ENCODE data around the gene PSMD3. TPM values are rescaled to one million over a fixed set of nuclear protein-coding genes. Genes with fewer than 3 reads are reported as not detected.

Gene PSMD3
- total and polyA plus RNA-seq, 2 donors (not counting 1 experiment from before 2014, with no cell fraction given): 55.5 to 66.9 TPM

DNA sequence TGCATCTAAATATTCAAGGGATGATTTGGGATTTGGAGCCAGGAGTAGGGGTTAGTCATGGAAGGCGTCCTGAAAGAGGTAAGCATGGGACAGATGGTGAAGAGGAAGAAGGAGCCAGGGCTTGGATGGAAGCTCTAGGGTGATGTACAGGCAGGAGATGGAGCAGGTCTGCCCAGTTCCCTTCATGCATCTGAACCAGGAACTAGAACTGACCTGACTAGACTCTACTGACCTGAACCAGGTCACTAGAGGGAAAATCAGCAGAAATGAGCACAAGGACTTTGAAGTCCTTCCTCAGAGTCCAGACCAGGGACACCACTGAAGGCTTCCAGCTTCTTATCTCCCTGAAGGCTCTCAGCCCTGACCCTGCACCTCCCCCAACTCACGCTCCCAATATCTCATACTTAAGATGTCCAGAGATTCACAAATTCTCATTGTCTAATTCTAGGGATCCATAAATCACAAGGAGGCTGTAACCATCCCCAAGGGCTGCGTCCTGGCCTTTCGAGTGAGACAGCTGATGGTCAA is 9.5 kb upstream of the PSMD3 start:
- Histone ChIP-seq H3K9me3 (ENCODE audit: control insufficient read depth, insufficient read depth, low read depth, low read length) (no peaks in the 10 kb centered on the region), H3K36me3 (ENCODE audit: control insufficient read depth, insufficient read depth, low read length) (no peaks in the 10 kb centered on the region), H3K9ac (ENCODE audit: insufficient read depth, low read length) (no peak overlapping the region), H3K27ac (ENCODE audit: insufficient read depth, low read length) (no peak overlapping the region), H3K27me3 (ENCODE audit: control insufficient read depth, insufficient read depth, low read length) (peaks cover 26% of the 10 kb centered on the region), H2AFZ (ENCODE audit: low read length) (no peak overlapping the region), H3K4me2 (ENCODE audit: extremely low read depth, insufficient read depth, low read length) (no peak overlapping the region), H3K4me1 (ENCODE audit: control insufficient read depth, extremely low read depth, insufficient read depth, low read length) (no peaks in the 10 kb centered on the region), H3K79me2 (ENCODE audit: control insufficient read depth, insufficient read depth, low read length) (no peaks in the 10 kb centered on the region), H4K20me1 (ENCODE audit: control insufficient read depth, extremely low read depth, insufficient read depth, low read length) (no peaks in the 10 kb centered on the region), H3K4me3 (replicated peaks in 1 of 4; ENCODE audit: control extremely low read depth in 1 of 4, insufficient read depth in 1 of 4, low read depth in 3 of 4, low read length in 4 of 4) (no peak overlapping the region)
- DNase-seq (ENCODE audit: low read depth in 2 of 2): no peak
- TF ChIP-seq, protein P1, sequence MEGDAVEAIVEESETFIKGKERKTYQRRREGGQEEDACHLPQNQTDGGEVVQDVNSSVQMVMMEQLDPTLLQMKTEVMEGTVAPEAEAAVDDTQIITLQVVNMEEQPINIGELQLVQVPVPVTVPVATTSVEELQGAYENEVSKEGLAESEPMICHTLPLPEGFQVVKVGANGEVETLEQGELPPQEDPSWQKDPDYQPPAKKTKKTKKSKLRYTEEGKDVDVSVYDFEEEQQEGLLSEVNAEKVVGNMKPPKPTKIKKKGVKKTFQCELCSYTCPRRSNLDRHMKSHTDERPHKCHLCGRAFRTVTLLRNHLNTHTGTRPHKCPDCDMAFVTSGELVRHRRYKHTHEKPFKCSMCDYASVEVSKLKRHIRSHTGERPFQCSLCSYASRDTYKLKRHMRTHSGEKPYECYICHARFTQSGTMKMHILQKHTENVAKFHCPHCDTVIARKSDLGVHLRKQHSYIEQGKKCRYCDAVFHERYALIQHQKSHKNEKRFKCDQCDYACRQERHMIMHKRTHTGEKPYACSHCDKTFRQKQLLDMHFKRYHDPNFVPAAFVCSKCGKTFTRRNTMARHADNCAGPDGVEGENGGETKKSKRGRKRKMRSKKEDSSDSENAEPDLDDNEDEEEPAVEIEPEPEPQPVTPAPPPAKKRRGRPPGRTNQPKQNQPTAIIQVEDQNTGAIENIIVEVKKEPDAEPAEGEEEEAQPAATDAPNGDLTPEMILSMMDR (conservative IDR thresholded peaks at IDR 0.05 in 1 of 2, IDR thresholded peaks at IDR 0.05 in 1 of 2; ENCODE audit: low read depth in 1 of 2, low read length in 2 of 2): no peak
- no peak for TF ChIP-seq EZH2 (IDR thresholded peaks at IDR 0.05; ENCODE audit: low read length, missing control alignments)

DNA sequence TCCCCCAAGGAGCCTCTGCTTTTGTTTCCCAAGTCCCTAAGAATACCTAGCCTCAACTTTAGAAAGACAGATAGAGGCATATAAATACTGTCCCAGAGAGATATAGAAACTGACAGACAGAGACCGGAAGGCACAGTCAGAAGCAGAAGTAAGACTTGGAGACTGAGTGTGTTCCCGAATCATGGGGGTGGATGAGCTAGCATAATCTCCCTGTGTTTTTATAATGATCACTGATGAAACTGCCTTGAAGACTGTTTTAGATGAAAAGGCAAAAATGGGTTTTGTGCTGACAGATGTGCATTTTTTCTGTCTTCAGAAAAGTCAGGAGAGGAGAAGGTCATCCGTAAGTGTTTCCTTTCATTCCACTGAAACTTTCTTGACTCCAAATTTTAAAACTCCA is 8.3 kb upstream of the PSMD3 start:
- Histone ChIP-seq H3K36me3 (ENCODE audit: control insufficient read depth, insufficient read depth, low read length) (no peaks in the 10 kb centered on the region), H3K4me3 (replicated peaks in 1 of 4; ENCODE audit: control extremely low read depth in 1 of 4, insufficient read depth in 1 of 4, low read depth in 3 of 4, low read length in 4 of 4) (no peak overlapping the region), H2AFZ (ENCODE audit: low read length) (no peak overlapping the region), H3K79me2 (ENCODE audit: control insufficient read depth, insufficient read depth, low read length) (no peaks in the 10 kb centered on the region), H3K9me3 (ENCODE audit: control insufficient read depth, insufficient read depth, low read depth, low read length) (no peaks in the 10 kb centered on the region), H3K4me2 (ENCODE audit: extremely low read depth, insufficient read depth, low read length) (no peak overlapping the region), H4K20me1 (ENCODE audit: control insufficient read depth, extremely low read depth, insufficient read depth, low read length) (no peaks in the 10 kb centered on the region), H3K9ac (ENCODE audit: insufficient read depth, low read length) (no peak overlapping the region), H3K27ac (ENCODE audit: insufficient read depth, low read length) (no peak overlapping the region), H3K27me3 (ENCODE audit: control insufficient read depth, insufficient read depth, low read length) (peaks cover 19% of the 10 kb centered on the region), H3K4me1 (ENCODE audit: control insufficient read depth, extremely low read depth, insufficient read depth, low read length) (no peaks in the 10 kb centered on the region)
- no peak for TF ChIP-seq EZH2 (IDR thresholded peaks at IDR 0.05; ENCODE audit: low read length, missing control alignments)
- TF ChIP-seq, protein P1 (conservative IDR thresholded peaks at IDR 0.05 in 1 of 2, IDR thresholded peaks at IDR 0.05 in 1 of 2; ENCODE audit: low read depth in 1 of 2, low read length in 2 of 2): no peak
- peak in 1 of 2 donors; percentile 13 for DNase-seq (ENCODE audit: low read depth in 2 of 2)

DNA sequence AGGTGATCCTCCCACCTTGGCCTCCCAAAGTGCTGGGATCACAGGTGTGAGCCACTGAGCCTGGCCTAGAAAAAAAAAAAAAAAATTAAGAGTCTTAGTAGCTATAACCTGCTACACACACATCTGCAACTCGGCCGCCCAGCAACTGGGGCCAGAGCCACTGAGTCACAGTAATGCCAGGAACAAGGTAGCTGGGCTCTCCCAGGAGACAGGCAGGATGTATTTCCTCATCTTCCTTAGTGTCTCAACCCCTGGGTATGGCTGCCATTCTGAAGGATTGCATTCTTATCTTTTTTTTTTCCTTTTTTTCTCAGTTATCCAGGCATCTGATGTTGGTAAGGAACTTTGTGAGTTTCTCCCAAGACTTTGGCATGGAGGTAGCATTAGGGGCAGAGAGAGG is 7.1 kb upstream of the PSMD3 start:
- no peak overlapping the region for H2AFZ ChIP-seq (ENCODE audit: low read length)

More for the DNA sequence above, 7.1 kb upstream of the PSMD3 start:
- no peaks in the 10 kb centered on the region for H3K36me3 ChIP-seq (ENCODE audit: control insufficient read depth, insufficient read depth, low read length)
- H3K27me3 ChIP-seq (ENCODE audit: control insufficient read depth, insufficient read depth, low read length): peaks cover 19% of the 10 kb centered on the region
- no peak overlapping the region for H3K9ac ChIP-seq (ENCODE audit: insufficient read depth, low read length)
- no peak overlapping the region for H3K27ac ChIP-seq (ENCODE audit: insufficient read depth, low read length)
- no peaks in the 10 kb centered on the region for H3K9me3 ChIP-seq (ENCODE audit: control insufficient read depth, insufficient read depth, low read depth, low read length)
- TF ChIP-seq, protein P1 (conservative IDR thresholded peaks at IDR 0.05 in 1 of 2, IDR thresholded peaks at IDR 0.05 in 1 of 2; ENCODE audit: low read depth in 1 of 2, low read length in 2 of 2): no peak
- no peak for TF ChIP-seq EZH2 (IDR thresholded peaks at IDR 0.05; ENCODE audit: low read length, missing control alignments)
- H3K4me2 ChIP-seq (ENCODE audit: extremely low read depth, insufficient read depth, low read length): no peak overlapping the region
- no peaks in the 10 kb centered on the region for H3K79me2 ChIP-seq (ENCODE audit: control insufficient read depth, insufficient read depth, low read length)
- no peak for DNase-seq (ENCODE audit: low read depth in 2 of 2)
- H4K20me1 ChIP-seq (ENCODE audit: control insufficient read depth, extremely low read depth, insufficient read depth, low read length): no peaks in the 10 kb centered on the region
- H3K4me1 ChIP-seq (ENCODE audit: control insufficient read depth, extremely low read depth, insufficient read depth, low read length): no peaks in the 10 kb centered on the region
- no peak overlapping the region for H3K4me3 ChIP-seq (replicated peaks in 1 of 4; ENCODE audit: control extremely low read depth in 1 of 4, insufficient read depth in 1 of 4, low read depth in 3 of 4, low read length in 4 of 4)
